ENCODE results near the gene FOXP1. TPM values are rescaled to one million over a fixed set of nuclear protein-coding genes. Genes with fewer than 3 reads are reported as not detected.

The FOXP1 gene
- total RNA-seq, 1 experiment from 2014 or later: 334 TPM

DNA sequence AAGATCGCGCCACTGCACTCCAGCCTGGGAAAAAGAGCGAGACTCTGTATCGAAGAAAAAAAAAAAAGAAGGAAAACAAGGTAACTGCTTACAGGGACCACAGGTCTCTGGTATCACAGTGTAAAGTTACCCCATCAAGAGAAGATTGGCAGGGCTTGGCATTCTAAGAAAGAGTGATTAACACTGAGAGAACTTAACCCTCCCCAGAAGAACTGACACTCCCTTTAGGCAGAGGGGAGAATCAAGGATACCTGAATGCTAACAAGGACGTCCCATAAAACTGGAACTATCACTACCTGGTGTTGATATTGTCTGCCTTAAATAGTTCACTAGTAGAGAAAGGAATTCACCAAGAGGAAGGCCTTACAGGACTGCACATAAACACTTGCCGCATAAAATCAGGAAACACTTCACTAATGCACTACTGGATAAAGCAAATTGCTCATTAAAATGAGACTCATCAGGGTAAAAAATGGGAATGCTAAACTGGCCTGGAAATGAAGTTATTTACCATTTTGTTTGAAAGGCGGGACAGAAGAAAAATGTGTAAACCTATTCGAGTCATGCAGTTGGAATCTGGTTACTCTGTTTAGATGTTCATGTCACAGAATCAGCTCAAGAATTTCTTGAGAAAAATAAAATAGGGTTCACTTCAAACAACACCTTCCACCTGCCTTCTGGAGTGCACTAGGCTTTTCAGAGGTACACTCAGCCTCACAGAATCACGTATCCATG is 121.6 kb downstream of the FOXP1 start:
- Histone ChIP-seq H3K9me3 (ENCODE audit: low read length) (no peaks in the 10 kb centered on the region), H3K4me1 (ENCODE audit: low read length) (peaks cover 39% of the 10 kb centered on the region), H3K36me3 (ENCODE audit: insufficient read depth, low read length) (no peaks in the 10 kb centered on the region), H3K4me2 (ENCODE audit: low read depth, low read length, poor library complexity, severe bottlenecking) (no peak overlapping the region), H3K4me3 (ENCODE audit: low read length) (no peak overlapping the region), H3K9me2 (replicated peaks; ENCODE audit: insufficient read depth, low read length) (no peaks in the 10 kb centered on the region), H2AFZ (ENCODE audit: low read length) (no peak overlapping the region), H3K9ac (ENCODE audit: low read length) (no peak overlapping the region), H4K20me1 (ENCODE audit: insufficient read depth, low read depth, low read length) (no peaks in the 10 kb centered on the region), H3K27me3 (ENCODE audit: low read length) (no peaks in the 10 kb centered on the region), H3K79me2 (ENCODE audit: low read length) (peaks cover 96% of the 10 kb centered on the region), H3K27ac (ENCODE audit: low read length) (no peak overlapping the region)
- no peak for DNase-seq

DNA sequence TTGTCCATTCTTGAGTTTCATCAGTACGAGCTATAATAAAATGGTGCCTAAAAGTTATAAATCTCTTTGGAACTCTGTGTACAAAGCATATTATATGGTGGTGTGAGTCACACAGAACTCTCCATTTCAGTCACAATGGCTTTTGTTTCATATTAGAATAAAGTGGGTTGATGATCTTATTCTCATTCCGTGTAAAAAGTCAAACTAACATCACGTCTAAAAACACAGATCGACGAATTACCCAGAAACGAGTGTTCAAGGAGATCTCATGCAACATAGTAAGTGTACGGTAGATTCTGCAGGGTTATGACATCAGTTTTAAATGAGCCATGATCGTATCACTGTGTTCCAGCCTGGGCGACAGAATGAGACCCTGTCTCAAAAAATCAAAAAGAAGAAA is 122.4 kb downstream of the FOXP1 start:
- Histone ChIP-seq H3K9me3 (ENCODE audit: low read length) (no peaks in the 10 kb centered on the region), H3K4me2 (ENCODE audit: low read depth, low read length, poor library complexity, severe bottlenecking) (no peak overlapping the region), H3K4me3 (ENCODE audit: low read length) (no peak overlapping the region), H3K9me2 (replicated peaks; ENCODE audit: insufficient read depth, low read length) (no peaks in the 10 kb centered on the region), H4K20me1 (ENCODE audit: insufficient read depth, low read depth, low read length) (no peaks in the 10 kb centered on the region), H3K9ac (ENCODE audit: low read length) (no peak overlapping the region), H3K27me3 (ENCODE audit: low read length) (no peaks in the 10 kb centered on the region), H3K79me2 (ENCODE audit: low read length) (peaks cover 96% of the 10 kb centered on the region), H3K36me3 (ENCODE audit: insufficient read depth, low read length) (no peaks in the 10 kb centered on the region), H3K27ac (ENCODE audit: low read length) (no peak overlapping the region), H3K4me1 (ENCODE audit: low read length) (peaks cover 48% of the 10 kb centered on the region), H2AFZ (ENCODE audit: low read length) (no peak overlapping the region)
- no peak for DNase-seq

DNA sequence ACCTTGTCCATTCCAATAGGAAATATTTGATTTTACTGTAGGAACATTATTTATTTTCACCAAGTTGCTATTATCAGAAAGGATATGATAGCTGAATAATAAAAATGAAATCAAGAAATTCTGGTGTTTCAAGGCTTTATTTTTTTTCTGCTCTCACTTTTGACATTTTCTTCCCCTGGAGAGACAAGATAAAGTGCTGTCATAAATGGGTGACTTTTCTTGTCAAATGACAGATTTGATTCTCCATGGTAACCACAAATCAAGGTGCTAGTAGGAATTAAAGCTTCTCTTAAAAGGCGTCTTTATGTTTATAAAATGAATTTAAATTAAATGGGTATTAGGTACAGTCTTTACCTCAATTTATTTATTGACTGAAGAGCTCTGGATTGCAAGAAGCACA is 124.6 kb downstream of the FOXP1 start:
- H3K36me3 ChIP-seq (ENCODE audit: insufficient read depth, low read length): no peaks in the 10 kb centered on the region
- peak overlapping the region; percentile 81 for H3K4me2 ChIP-seq (ENCODE audit: low read depth, low read length, poor library complexity, severe bottlenecking)
- peak overlapping the region; percentile 69 for H3K9ac ChIP-seq (ENCODE audit: low read length)
- no peaks in the 10 kb centered on the region for H4K20me1 ChIP-seq (ENCODE audit: insufficient read depth, low read depth, low read length)
- peaks cover 98% of the 10 kb centered on the region for H3K79me2 ChIP-seq (ENCODE audit: low read length)
- peak overlapping the region; percentile 99 for H3K27ac ChIP-seq (ENCODE audit: low read length)
- peaks cover 70% of the 10 kb centered on the region for H3K4me1 ChIP-seq (ENCODE audit: low read length)
- peak; percentile 71 for DNase-seq
- H3K27me3 ChIP-seq (ENCODE audit: low read length): no peaks in the 10 kb centered on the region
- no peak overlapping the region for H2AFZ ChIP-seq (ENCODE audit: low read length)
- peak overlapping the region; percentile 61 for H3K4me3 ChIP-seq (ENCODE audit: low read length)
- H3K9me3 ChIP-seq (ENCODE audit: low read length): no peaks in the 10 kb centered on the region
- no peaks in the 10 kb centered on the region for H3K9me2 ChIP-seq (replicated peaks; ENCODE audit: insufficient read depth, low read length)

DNA sequence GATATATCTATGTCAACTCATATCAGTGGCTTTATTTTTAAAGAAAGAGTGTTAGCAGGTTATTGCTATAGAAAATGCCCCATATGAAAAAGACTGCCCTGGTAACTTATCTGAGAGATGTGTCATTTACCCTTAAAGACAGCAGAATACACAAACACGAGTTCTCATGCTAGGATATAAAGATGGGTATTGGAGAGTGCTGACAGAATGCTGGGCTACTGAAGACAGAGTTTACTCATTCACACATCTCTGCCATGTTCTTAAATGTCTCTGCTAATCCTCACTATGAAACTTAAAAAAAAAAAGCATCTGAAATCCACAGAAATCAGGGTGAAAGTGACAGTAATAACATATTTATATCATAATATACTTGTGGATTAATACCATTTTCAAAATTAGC is 126.7 kb downstream of the FOXP1 start:
- peaks cover 100% of the 10 kb centered on the region for H3K79me2 ChIP-seq (ENCODE audit: low read length)
- H2AFZ ChIP-seq (ENCODE audit: low read length): no peak overlapping the region
- H3K27me3 ChIP-seq (ENCODE audit: low read length): no peaks in the 10 kb centered on the region
- H3K9me3 ChIP-seq (ENCODE audit: low read length): no peaks in the 10 kb centered on the region
- no peaks in the 10 kb centered on the region for H3K9me2 ChIP-seq (replicated peaks; ENCODE audit: insufficient read depth, low read length)
- H3K4me3 ChIP-seq (ENCODE audit: low read length): peak overlapping the region; percentile 61
- H4K20me1 ChIP-seq (ENCODE audit: insufficient read depth, low read depth, low read length): no peaks in the 10 kb centered on the region
- H3K27ac ChIP-seq (ENCODE audit: low read length): peak overlapping the region; percentile 99
- peaks cover 90% of the 10 kb centered on the region for H3K4me1 ChIP-seq (ENCODE audit: low read length)
- no peaks in the 10 kb centered on the region for H3K36me3 ChIP-seq (ENCODE audit: insufficient read depth, low read length)
- H3K4me2 ChIP-seq (ENCODE audit: low read depth, low read length, poor library complexity, severe bottlenecking): peak overlapping the region; percentile 81
- H3K9ac ChIP-seq (ENCODE audit: low read length): peak overlapping the region; percentile 69
- DNase-seq: peak; percentile 64

DNA sequence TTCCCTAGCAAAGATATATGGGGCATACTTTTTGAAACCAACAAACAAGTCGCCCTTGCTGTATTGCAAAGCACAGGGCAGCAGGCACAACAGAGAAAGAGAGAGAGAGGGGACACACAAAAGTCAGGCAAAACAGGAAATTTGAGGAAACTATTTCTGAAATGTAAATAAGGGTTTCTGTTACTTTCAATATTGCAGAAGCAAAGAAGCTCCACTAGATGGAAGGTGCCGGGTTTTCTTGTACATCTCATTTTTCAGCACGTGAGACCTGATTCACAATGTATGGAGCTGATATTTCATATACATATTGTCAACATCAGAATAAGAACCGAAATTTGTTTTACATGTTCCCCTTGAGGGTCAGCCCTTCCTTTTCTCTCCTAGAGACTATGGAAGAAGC is 127.4 kb downstream of the FOXP1 start:
- no peaks in the 10 kb centered on the region for H3K27me3 ChIP-seq (ENCODE audit: low read length)
- no peak overlapping the region for H2AFZ ChIP-seq (ENCODE audit: low read length)
- no peaks in the 10 kb centered on the region for H4K20me1 ChIP-seq (ENCODE audit: insufficient read depth, low read depth, low read length)
- H3K79me2 ChIP-seq (ENCODE audit: low read length): peaks cover 100% of the 10 kb centered on the region
- H3K9me2 ChIP-seq (replicated peaks; ENCODE audit: insufficient read depth, low read length): no peaks in the 10 kb centered on the region
- peak overlapping the region; percentile 61 for H3K4me3 ChIP-seq (ENCODE audit: low read length)
- peak overlapping the region; percentile 81 for H3K4me2 ChIP-seq (ENCODE audit: low read depth, low read length, poor library complexity, severe bottlenecking)
- peak overlapping the region; percentile 69 for H3K9ac ChIP-seq (ENCODE audit: low read length)
- peak; percentile 91 for DNase-seq
- H3K27ac ChIP-seq (ENCODE audit: low read length): peak overlapping the region; percentile 99
- no peaks in the 10 kb centered on the region for H3K9me3 ChIP-seq (ENCODE audit: low read length)
- H3K36me3 ChIP-seq (ENCODE audit: insufficient read depth, low read length): no peaks in the 10 kb centered on the region
- H3K4me1 ChIP-seq (ENCODE audit: low read length): peaks cover 97% of the 10 kb centered on the region

DNA sequence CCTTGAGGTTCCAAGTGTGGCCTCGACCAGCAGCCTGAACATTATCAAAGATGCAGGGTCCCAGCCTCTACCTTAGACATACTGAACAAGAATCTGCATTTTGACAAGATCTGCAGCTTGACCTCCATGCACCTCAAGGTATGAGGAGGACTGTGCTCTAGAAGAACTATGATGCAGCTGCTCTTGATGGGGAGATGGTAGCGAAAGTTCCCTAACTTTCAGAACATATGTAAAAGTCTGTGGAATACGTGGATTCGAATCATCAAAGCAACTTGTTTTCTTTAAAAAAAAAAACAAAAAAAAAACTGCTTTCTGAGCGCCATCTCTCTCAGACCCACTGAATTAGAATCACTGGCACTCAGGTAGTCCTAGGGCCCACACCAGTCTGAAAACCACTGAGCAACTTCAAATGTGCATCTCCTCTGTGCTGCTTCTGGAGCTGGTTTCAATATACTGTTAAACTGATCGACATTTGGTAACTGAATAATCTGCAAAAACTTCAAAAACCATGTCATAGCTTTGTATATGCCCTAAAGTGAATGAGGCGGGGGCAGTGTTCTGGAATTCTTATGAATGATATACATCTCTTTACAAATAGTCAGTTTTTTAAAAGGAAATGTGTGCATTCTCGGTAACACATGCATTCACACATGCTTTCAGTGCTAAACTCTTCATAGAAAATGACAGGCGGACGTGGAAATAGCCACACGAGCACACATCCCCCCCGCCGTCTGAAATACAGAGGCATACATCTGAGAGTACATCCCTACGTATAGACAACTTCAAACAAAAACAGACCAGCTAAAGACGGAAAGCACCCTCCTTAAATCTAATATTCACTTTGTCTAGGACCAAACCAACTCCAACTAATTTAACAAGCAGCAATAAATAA is 128.8 kb downstream of the FOXP1 start:
- peak overlapping the region; percentile 61 for H3K4me3 ChIP-seq (ENCODE audit: low read length)
- no peaks in the 10 kb centered on the region for H3K36me3 ChIP-seq (ENCODE audit: insufficient read depth, low read length)
- H3K4me1 ChIP-seq (ENCODE audit: low read length): peaks cover 100% of the 10 kb centered on the region
- peak; percentile 75 for DNase-seq
- H3K4me2 ChIP-seq (ENCODE audit: low read depth, low read length, poor library complexity, severe bottlenecking): peak overlapping the region; percentile 81
- H4K20me1 ChIP-seq (ENCODE audit: insufficient read depth, low read depth, low read length): no peaks in the 10 kb centered on the region
- no peaks in the 10 kb centered on the region for H3K9me3 ChIP-seq (ENCODE audit: low read length)
- peak overlapping the region; percentile 99 for H3K27ac ChIP-seq (ENCODE audit: low read length)
- no peaks in the 10 kb centered on the region for H3K9me2 ChIP-seq (replicated peaks; ENCODE audit: insufficient read depth, low read length)
- no peaks in the 10 kb centered on the region for H3K27me3 ChIP-seq (ENCODE audit: low read length)
- peak overlapping the region; percentile 69 for H3K9ac ChIP-seq (ENCODE audit: low read length)
- no peak overlapping the region for H2AFZ ChIP-seq (ENCODE audit: low read length)
- peaks cover 100% of the 10 kb centered on the region for H3K79me2 ChIP-seq (ENCODE audit: low read length)

DNA sequence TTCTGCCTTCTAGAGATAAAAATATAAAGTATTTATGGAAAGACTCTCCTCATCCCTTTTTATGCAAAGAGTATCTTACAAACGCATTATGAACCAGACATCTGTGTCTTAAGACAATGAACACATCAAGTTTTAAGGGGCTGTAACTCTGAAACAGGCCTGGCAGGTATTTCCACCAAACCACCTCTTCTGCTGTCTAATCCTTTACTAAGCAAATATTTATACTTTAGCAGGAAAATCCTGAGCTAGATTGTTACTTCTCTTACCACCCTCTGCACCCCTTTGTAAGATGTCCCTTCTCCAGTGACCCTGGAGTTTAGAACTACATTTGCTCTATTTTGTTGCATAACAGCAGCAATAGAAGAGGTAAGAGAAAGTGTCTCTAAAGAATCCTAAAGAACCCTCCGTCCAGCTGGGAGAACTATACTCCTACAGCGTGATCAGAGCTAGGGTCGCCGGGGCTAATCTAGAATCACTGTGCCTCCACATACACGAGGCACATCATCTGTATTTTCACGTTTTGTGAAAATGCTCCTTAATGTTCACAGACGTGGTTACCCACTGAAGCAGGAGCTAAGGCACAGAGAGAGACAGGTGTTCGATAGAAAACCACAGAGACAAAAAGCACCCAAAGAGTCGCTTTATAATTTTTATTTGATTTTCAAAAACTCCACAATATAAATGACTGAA is 129.6 kb downstream of the FOXP1 start:
- Histone ChIP-seq H3K9ac (ENCODE audit: low read length) (peak overlapping the region; percentile 69), H3K27ac (ENCODE audit: low read length) (peak overlapping the region; percentile 99), H3K36me3 (ENCODE audit: insufficient read depth, low read length) (no peaks in the 10 kb centered on the region), H3K79me2 (ENCODE audit: low read length) (peaks cover 100% of the 10 kb centered on the region), H3K9me2 (replicated peaks; ENCODE audit: insufficient read depth, low read length) (no peaks in the 10 kb centered on the region), H3K4me2 (ENCODE audit: low read depth, low read length, poor library complexity, severe bottlenecking) (peak overlapping the region; percentile 81), H3K9me3 (ENCODE audit: low read length) (no peaks in the 10 kb centered on the region), H3K4me3 (ENCODE audit: low read length) (0 out of 2 replicates have a peak overlapping the region, but pooled peaks have one; percentile 10), H4K20me1 (ENCODE audit: insufficient read depth, low read depth, low read length) (no peaks in the 10 kb centered on the region), H3K4me1 (ENCODE audit: low read length) (peaks cover 100% of the 10 kb centered on the region), H3K27me3 (ENCODE audit: low read length) (no peaks in the 10 kb centered on the region), H2AFZ (ENCODE audit: low read length) (no peak overlapping the region)
- no peak for DNase-seq

DNA sequence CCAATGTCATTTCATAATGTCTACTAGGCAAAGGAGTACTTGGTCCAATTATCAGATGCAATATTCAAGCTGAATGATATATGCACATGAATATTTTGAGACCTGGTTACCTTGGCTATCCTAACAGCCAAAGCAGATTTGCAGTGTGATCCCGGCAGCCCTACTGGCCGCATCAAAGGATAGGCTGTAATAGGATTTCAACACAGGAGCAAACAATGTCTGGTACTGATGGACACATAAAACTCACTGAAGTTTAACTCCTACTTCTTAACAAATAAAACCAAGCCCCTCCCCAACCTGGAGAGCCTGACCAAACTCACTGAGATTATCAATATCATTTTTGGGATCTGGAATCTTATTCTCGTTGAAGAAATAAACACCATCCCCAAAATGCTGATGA is 130.2 kb downstream of the FOXP1 start:
- H3K36me3 ChIP-seq (ENCODE audit: insufficient read depth, low read length): no peaks in the 10 kb centered on the region
- H3K9me2 ChIP-seq (replicated peaks; ENCODE audit: insufficient read depth, low read length): no peaks in the 10 kb centered on the region
- H3K27ac ChIP-seq (ENCODE audit: low read length): peak overlapping the region; percentile 99
- peak overlapping the region; percentile 81 for H3K4me2 ChIP-seq (ENCODE audit: low read depth, low read length, poor library complexity, severe bottlenecking)
- H3K27me3 ChIP-seq (ENCODE audit: low read length): no peaks in the 10 kb centered on the region
- no peak overlapping the region for H2AFZ ChIP-seq (ENCODE audit: low read length)
- no peak overlapping the region for H3K4me3 ChIP-seq (ENCODE audit: low read length)
- H3K79me2 ChIP-seq (ENCODE audit: low read length): peaks cover 100% of the 10 kb centered on the region
- peaks cover 100% of the 10 kb centered on the region for H3K4me1 ChIP-seq (ENCODE audit: low read length)
- peak overlapping the region; percentile 69; the same call in 1 of the 2 replicates for H3K9ac ChIP-seq (ENCODE audit: low read length)
- no peaks in the 10 kb centered on the region for H3K9me3 ChIP-seq (ENCODE audit: low read length)
- H4K20me1 ChIP-seq (ENCODE audit: insufficient read depth, low read depth, low read length): no peaks in the 10 kb centered on the region
- no peak for DNase-seq
